Effector memory CD8-positive, alpha-beta T cell (primary cell): ENCODE measurements around the gene GINS1.

Experiments
- ATAC-seq: fragments of 150-1000 bp; cut with Tn5 transposase; replicated peaks from 2 replicates; pipeline ENCODE4 v1.10.0; 2021; ENCODE audit warnings: mild to moderate bottlenecking, moderate library complexity
- DNase-seq, 3 experiments: peaks; one replicate each; pipeline ENCODE4 v3.0.0; 2021
- H3K27ac Mint-ChIP-seq, 2 donors: one replicate each; pipeline ENCODE4 v1.8.0; 2022; ENCODE audit warnings: mild to moderate bottlenecking in 2 of 2, mixed read lengths in 2 of 2, moderate library complexity in 2 of 2
- H3K27me3 Mint-ChIP-seq, 2 donors: one replicate each; pipeline ENCODE4 v1.8.0; 2022; ENCODE audit warnings: mixed read lengths in 2 of 2
- H3K36me3 Mint-ChIP-seq: one replicate; pipeline ENCODE4 v1.8.0; 2022; ENCODE audit warnings: mild to moderate bottlenecking, moderate library complexity, mixed read lengths; ENCODE audit not compliant: insufficient read depth
- H3K4me1 Mint-ChIP-seq, 2 donors: one replicate each; pipeline ENCODE4 v1.8.0; 2022; ENCODE audit warnings: low read depth in 2 of 2, mixed read lengths in 2 of 2
- H3K4me3 Mint-ChIP-seq, 2 donors: one replicate each; pipeline ENCODE4 v1.8.0; 2022; ENCODE audit warnings: mild to moderate bottlenecking in 2 of 2, mixed read lengths in 2 of 2, moderate library complexity in 2 of 2
- H3K9me3 Mint-ChIP-seq, 2 donors: one replicate each; pipeline ENCODE4 v1.8.0; 2022; ENCODE audit warnings: mixed read lengths in 2 of 2

Gene GINS1

GRCh38 chr20:25447671-25448070, 40.2 kb downstream of the GINS1 start:
- no peak overlapping the region for H3K4me3 Mint-ChIP-seq
- peaks cover 5% of the 10 kb centered on the region in 2 donors for H3K4me1 Mint-ChIP-seq
- no peaks in the 10 kb centered on the region for H3K27me3 Mint-ChIP-seq
- no peak for DNase-seq
- H3K9me3 Mint-ChIP-seq: no peaks in the 10 kb centered on the region
- H3K36me3 Mint-ChIP-seq: peaks cover 7% of the 10 kb centered on the region
- no peak overlapping the region for H3K27ac Mint-ChIP-seq
- ATAC-seq: no peak

- DNase-seq (no peak), ATAC-seq (no peak)
- H3K9me3 Mint-ChIP-seq: no peaks in the 10 kb centered on the region
- H3K4me3 Mint-ChIP-seq: no peak overlapping the region
- no peaks in the 10 kb centered on the region for H3K4me1 Mint-ChIP-seq
- H3K27me3 Mint-ChIP-seq: peaks cover 0 to 6% of the 10 kb centered on the region in 2 donors
- peaks cover 7% of the 10 kb centered on the region for H3K36me3 Mint-ChIP-seq
- H3K27ac Mint-ChIP-seq: no peak overlapping the region
Observed at GRCh38 chr20:25452333-25452732, 44.9 kb downstream of the GINS1 start.

- Mint-ChIP-seq H3K27ac (no peak overlapping the region), H3K4me1 (no peaks in the 10 kb centered on the region), H3K27me3 (peaks cover 0 to 6% of the 10 kb centered on the region in 2 donors), H3K36me3 (no peaks in the 10 kb centered on the region), H3K9me3 (no peaks in the 10 kb centered on the region), H3K4me3 (no peak overlapping the region)
- ATAC-seq (no peak), DNase-seq (no peak)
Observed at GRCh38 chr20:25453035-25453810, 45.8 kb downstream of the GINS1 start.

DNA sequence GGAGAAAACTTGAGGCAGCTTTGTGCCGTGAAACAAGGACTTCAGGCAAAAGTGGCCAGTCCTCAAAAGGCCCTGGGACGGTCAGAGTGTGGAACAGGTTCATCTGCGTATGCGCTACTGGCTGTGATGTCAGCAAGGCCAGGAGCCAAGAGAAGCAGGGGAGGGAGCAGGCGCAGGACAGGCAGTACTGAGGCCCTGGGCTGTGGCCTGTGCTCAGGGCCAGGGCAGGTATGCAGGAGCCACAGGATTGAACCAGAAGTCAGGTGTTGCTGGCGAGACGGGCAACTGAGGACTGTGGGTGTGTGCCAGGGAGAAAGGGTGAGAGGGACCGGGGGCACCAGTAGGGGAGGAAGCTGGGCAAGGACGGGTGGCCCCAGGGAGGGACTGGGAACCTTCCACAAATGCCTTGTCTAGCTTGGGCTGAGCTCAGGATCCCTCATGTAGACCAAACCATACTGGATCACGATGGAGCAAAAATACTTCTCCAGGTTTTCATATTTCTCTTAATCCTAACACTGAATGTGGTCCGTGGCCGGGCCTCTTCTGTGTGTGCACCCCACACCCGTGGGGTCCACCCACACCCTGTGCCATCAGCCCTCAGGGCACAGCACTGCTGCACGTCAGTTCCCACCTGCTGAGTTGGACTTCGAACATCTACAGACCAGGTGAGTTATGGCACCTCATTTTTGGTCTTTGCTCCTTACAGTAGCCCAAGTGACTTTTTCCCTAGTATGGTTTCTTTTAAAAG, 46.9 kb downstream of the GINS1 start:
- Mint-ChIP-seq H3K27ac (no peak overlapping the region), H3K27me3 (peaks cover 0 to 6% of the 10 kb centered on the region in 2 donors), H3K4me3 (no peak overlapping the region), H3K4me1 (no peaks in the 10 kb centered on the region), H3K9me3 (no peaks in the 10 kb centered on the region), H3K36me3 (no peaks in the 10 kb centered on the region)
- DNase-seq (no peak), ATAC-seq (no peak)

- Mint-ChIP-seq H3K27me3 (peaks cover 0 to 13% of the 10 kb centered on the region in 2 donors), H3K27ac (peak overlapping the region in 1 of 2 donors; percentile 21), H3K4me1 (no peaks in the 10 kb centered on the region), H3K4me3 (no peak overlapping the region), H3K36me3 (no peaks in the 10 kb centered on the region), H3K9me3 (no peaks in the 10 kb centered on the region)
- ATAC-seq: no peak
- DNase-seq: no peak
Observed at GRCh38 chr20:25457886-25458680, 50.6 kb downstream of the GINS1 start.

DNA sequence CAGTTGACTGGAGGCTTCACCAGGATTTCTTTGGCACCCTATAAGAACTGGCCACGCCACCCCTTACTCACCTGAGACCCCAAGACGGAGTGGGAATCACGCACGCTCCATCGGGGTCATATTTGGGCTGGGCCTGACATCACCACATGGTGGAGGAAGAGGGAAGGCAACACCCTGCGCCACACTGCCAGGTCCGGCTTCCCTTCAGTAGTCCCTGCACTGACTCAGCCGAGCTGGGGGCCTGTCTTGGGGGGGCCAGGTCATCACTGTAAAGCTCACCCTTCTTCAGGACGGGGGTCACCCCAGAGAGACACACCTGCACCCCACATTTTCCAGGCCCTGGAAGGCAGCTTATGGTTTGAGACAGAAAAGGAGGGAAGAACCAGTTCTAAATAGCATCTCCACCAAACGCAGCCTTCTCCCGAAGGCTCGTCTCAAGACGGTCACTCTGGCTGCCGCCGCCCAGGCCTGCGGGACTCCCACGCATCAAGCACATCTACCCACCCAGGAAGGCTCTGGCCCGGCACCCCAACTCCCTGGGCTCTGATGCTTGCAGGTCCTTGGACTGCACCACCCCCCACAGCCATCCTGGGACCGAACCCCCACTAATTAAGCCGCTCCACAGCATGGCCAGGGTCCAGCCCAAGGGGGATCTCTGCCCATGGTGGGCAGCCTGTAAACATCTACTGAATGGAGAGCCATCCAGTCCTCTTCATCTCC, 51.8 kb downstream of the GINS1 start:
- Mint-ChIP-seq H3K4me1 (no peaks in the 10 kb centered on the region), H3K36me3 (no peaks in the 10 kb centered on the region), H3K9me3 (no peaks in the 10 kb centered on the region), H3K27ac (no peak overlapping the region), H3K27me3 (peaks cover 2 to 13% of the 10 kb centered on the region in 2 donors), H3K4me3 (no peak overlapping the region)
- DNase-seq: no peak
- ATAC-seq: no peak

DNA sequence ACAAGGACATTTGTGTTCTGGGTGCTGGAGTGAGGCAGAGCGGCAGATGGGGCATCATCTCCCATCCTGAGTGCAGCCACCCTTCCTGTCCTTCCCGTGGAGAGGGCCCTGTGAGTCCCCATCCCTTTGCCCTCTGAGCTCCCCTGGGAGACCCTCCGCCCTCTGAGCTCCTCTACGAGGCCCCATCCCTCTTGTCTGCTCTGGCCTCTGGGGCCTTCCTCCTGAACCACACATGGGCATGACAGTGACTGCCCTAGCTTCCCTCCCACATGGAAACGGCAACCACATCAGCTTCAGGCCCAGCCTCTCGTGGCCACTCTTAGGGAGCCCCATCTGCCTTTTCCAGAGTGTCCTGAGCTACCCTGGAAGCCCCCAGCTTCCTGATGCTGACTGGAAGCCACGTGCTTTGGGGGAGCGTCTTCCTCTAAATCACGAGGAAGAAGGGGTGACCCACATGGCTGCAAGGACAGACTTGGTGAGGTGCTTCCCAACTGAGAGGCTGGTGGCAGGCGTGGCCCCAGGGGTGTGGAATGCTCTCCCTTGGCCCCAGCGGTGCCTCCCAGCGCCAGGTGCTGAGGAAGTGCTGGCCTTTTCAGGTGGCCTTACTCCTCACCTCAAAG, 52.6 kb downstream of the GINS1 start:
- peaks cover 9 to 10% of the 10 kb centered on the region in 2 donors for H3K27me3 Mint-ChIP-seq
- no peaks in the 10 kb centered on the region for H3K9me3 Mint-ChIP-seq
- H3K27ac Mint-ChIP-seq: no peak overlapping the region
- no peak for ATAC-seq
- no peak for DNase-seq
- no peaks in the 10 kb centered on the region for H3K4me1 Mint-ChIP-seq
- H3K36me3 Mint-ChIP-seq: no peaks in the 10 kb centered on the region
- no peak overlapping the region for H3K4me3 Mint-ChIP-seq

GRCh38 chr20:25460566-25461280, 53.2 kb downstream of the GINS1 start:
- no peak for DNase-seq
- H3K9me3 Mint-ChIP-seq: no peaks in the 10 kb centered on the region
- no peaks in the 10 kb centered on the region for H3K4me1 Mint-ChIP-seq
- no peak for ATAC-seq
- H3K36me3 Mint-ChIP-seq: no peaks in the 10 kb centered on the region
- no peak overlapping the region for H3K4me3 Mint-ChIP-seq
- H3K27me3 Mint-ChIP-seq: peaks cover 7 to 9% of the 10 kb centered on the region in 2 donors
- H3K27ac Mint-ChIP-seq: no peak overlapping the region

GRCh38 chr20:25461281-25461650, 53.8 kb downstream of the GINS1 start:
- no peaks in the 10 kb centered on the region for H3K9me3 Mint-ChIP-seq
- H3K36me3 Mint-ChIP-seq: no peaks in the 10 kb centered on the region
- H3K4me1 Mint-ChIP-seq: no peaks in the 10 kb centered on the region

DNA sequence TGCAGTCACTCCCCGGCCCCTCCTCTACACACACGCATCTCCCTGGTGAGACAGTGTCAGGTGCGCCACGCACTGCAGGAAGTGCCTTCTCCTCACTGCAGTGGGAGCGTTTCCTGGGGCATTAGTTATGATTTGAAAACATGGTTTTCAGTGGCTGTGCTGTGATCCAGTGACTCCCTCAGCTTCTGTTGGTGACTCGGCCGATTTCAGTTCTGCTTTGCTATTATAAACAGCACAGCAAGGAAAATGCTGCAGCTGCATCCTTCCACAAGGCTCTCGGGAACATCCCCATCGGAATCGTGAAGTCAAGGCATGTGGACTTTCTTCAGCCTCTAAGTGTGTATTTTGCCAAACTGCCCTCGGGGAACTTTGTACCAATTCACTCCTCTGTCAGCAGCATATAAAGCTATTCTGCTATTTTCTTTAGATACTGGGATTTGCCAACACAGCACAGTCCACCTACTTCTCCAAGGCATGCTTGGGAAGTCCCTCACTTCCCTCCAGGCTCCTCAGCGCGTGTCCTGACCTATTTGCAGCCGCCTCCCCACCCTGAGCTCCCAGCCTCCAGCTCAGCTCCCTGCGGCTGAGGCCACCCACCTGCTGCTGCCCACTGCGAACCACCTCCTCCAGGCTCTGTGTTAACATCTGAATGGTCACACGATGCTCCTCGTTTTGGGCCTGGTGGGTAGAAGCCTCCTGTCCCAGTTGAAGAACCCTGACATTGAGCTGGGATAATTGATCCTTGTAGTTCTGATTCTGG, 54.5 kb downstream of the GINS1 start:
- ATAC-seq: no peak
- Mint-ChIP-seq H3K27ac (no peak overlapping the region), H3K27me3 (peaks cover 7 to 9% of the 10 kb centered on the region in 2 donors), H3K36me3 (no peaks in the 10 kb centered on the region), H3K4me1 (no peaks in the 10 kb centered on the region), H3K9me3 (no peaks in the 10 kb centered on the region), H3K4me3 (no peak overlapping the region)
- no peak for DNase-seq

More at GRCh38 chr20:25461281-25461650, 53.8 kb downstream of the GINS1 start:
- Mint-ChIP-seq H3K27me3 (peaks cover 7 to 9% of the 10 kb centered on the region in 2 donors), H3K4me3 (no peak overlapping the region), H3K27ac (no peak overlapping the region)
- no peak for ATAC-seq
- no peak for DNase-seq

DNA sequence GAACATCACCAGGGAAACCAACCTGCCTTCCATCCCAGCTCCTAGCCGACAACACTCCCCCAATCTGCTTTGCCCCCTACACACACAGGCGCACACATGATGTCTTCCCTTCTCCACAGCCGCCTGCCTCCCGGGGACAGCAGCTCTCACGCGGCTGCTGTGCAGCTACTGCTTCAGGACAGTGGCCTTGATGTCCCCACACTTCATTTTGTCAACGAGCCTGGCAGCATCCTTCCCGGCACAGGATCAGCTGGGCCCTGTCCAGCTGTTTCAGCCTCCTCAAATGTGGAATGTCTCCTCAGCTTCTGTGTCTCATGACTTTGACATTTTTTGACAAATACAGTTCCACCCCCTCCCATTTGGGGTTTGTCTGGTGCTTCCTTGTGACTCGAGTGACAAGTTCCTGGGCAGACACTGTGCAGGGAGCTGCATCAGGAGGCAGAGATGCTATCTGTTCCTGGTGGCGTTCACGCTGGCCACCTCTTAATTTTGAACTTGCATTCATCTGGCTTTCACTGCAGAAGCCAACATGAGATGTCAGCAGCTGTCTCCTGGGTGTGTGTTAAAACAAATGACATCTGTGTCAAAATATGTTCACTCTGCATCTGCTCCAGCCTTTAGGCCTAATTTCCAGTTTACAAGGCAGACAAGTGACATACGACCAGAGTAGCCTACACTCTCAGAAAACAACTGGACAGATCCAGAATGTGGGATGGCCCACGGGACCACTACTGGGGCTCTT, 57.2 kb downstream of the GINS1 start:
- ATAC-seq (no peak), DNase-seq (no peak)
- no peak overlapping the region for H3K27ac Mint-ChIP-seq
- H3K4me1 Mint-ChIP-seq: no peaks in the 10 kb centered on the region
- no peak overlapping the region for H3K4me3 Mint-ChIP-seq
- no peaks in the 10 kb centered on the region for H3K36me3 Mint-ChIP-seq
- no peaks in the 10 kb centered on the region for H3K9me3 Mint-ChIP-seq
- H3K27me3 Mint-ChIP-seq: peaks cover 8 to 11% of the 10 kb centered on the region in 2 donors
